HAP-1 (cell line): ENCODE data around the gene SLC2A3.
"Not testable (repeated sequence)": the region's sequence is repeated elsewhere in the genome, so short reads cannot be mapped to it uniquely, and the experiment has no call there.

Source experiments
- DNase-seq, 2 experiments: peaks; one replicate each; pipeline ENCODE4 v3.0.0-alpha.2; 2016 to 2020; ENCODE audit warnings: low spot score in 2 of 2
- H3K27me3 ChIP-seq: fragments of 250-450 bp; sonication (Bioruptor Pico); 2 replicates; pipeline ENCODE4 v1.5.1; 2020; ENCODE audit warnings: low read depth, mild to moderate bottlenecking, moderate library complexity
- H3K36me3 ChIP-seq: fragments of 250-450 bp; sonication (Bioruptor Pico); replicated peaks from 2 replicates; pipeline ENCODE4 v1.5.1; 2020; ENCODE audit warnings: mild to moderate bottlenecking
- H3K4me1 ChIP-seq: fragments of 250-450 bp; sonication (Bioruptor Pico); 2 replicates; pipeline ENCODE4 v1.5.1; 2020; ENCODE audit warnings: mild to moderate bottlenecking
- H3K4me3 ChIP-seq: fragments of 250-450 bp; sonication (Bioruptor Pico); 2 replicates; pipeline ENCODE4 v1.5.1; 2020; ENCODE audit warnings: mild to moderate bottlenecking, moderate library complexity
- H3K9me3 ChIP-seq: fragments of 250-450 bp; sonication (Bioruptor Pico); 2 replicates; pipeline ENCODE4 v1.5.1; 2020; ENCODE audit warnings: mild to moderate bottlenecking, moderate library complexity
- in situ Hi-C: fragments of 300-500 bp; cut with MboI; formaldehyde crosslinking; loops from 3 replicates; pipeline ENCODE4 v1.14.3; 2020; ENCODE audit warnings: low sequenced_read_pairs, inconsistent platforms, mixed read lengths

The SLC2A3 gene

GRCh38 chr12:7915661-7916403 is 20.2 kb downstream of the SLC2A3 start:
- no peaks in the 10 kb centered on the region for H3K4me1 ChIP-seq
- H3K4me3 ChIP-seq: no peak overlapping the region
- in situ Hi-C loops: no loop called here
- no peaks in the 10 kb centered on the region for H3K36me3 ChIP-seq
- H3K27me3 ChIP-seq: no peaks in the 10 kb centered on the region
- DNase-seq: no peak
- H3K9me3 ChIP-seq: no peaks in the 10 kb centered on the region

GRCh38 chr12:7910106-7910505 is 25.9 kb downstream of the SLC2A3 start:
- H3K4me1 ChIP-seq, H3K9me3 ChIP-seq, H3K36me3 ChIP-seq, H3K4me3 ChIP-seq, in situ Hi-C loops, DNase-seq: not testable (repeated sequence)
- H3K27me3 ChIP-seq: peaks cover 12% of the 10 kb centered on the region; the same call in 1 of the 2 replicates

GRCh38 chr12:7907009-7907408 is 29.0 kb downstream of the SLC2A3 start:
- Histone ChIP-seq H3K9me3 (no peaks in the 10 kb centered on the region), H3K27me3 (peaks cover 12% of the 10 kb centered on the region; the same call in 1 of the 2 replicates), H3K4me1 (no peaks in the 10 kb centered on the region), H3K36me3 (no peaks in the 10 kb centered on the region), H3K4me3 (no peak overlapping the region)
- in situ Hi-C loops: no loop called here
- peak; percentile 35 to 69 for DNase-seq

- DNase-seq, in situ Hi-C loops, H3K9me3 ChIP-seq, H3K4me3 ChIP-seq, H3K4me1 ChIP-seq, H3K36me3 ChIP-seq: not testable (repeated sequence)
- peaks cover 12% of the 10 kb centered on the region; the same call in 1 of the 2 replicates for H3K27me3 ChIP-seq
Observed at GRCh38 chr12:7906303-7906702, 29.7 kb downstream of the SLC2A3 start.

GRCh38 chr12:7905600-7906125 is 30.3 kb downstream of the SLC2A3 start:
- in situ Hi-C loops: not testable (repeated sequence)

GRCh38 chr12:7905071-7905470 is 30.9 kb downstream of the SLC2A3 start:
- in situ Hi-C loops: no loop called here
- H3K4me3 ChIP-seq: no peak overlapping the region
- DNase-seq: peak; percentile 47 to 63
- H3K4me1 ChIP-seq: no peaks in the 10 kb centered on the region
- H3K9me3 ChIP-seq: no peaks in the 10 kb centered on the region
- no peaks in the 10 kb centered on the region for H3K36me3 ChIP-seq
- H3K27me3 ChIP-seq: peaks cover 20% of the 10 kb centered on the region; the same call in 1 of the 2 replicates

More at GRCh38 chr12:7905600-7906125, 30.3 kb downstream of the SLC2A3 start:
- H3K36me3 ChIP-seq, H3K4me3 ChIP-seq, H3K4me1 ChIP-seq, H3K9me3 ChIP-seq, DNase-seq: not testable (repeated sequence)
- peaks cover 18% of the 10 kb centered on the region; the same call in 1 of the 2 replicates for H3K27me3 ChIP-seq

GRCh38 chr12:7902416-7902815 is 33.6 kb downstream of the SLC2A3 start:
- peaks cover 21% of the 10 kb centered on the region; the same call in 1 of the 2 replicates for H3K27me3 ChIP-seq
- H3K4me1 ChIP-seq, in situ Hi-C loops, H3K36me3 ChIP-seq, DNase-seq, H3K9me3 ChIP-seq, H3K4me3 ChIP-seq: not testable (repeated sequence)

GRCh38 chr12:7899755-7900154 is 36.2 kb downstream of the SLC2A3 start:
- in situ Hi-C loops: no loop called here
- H3K27me3 ChIP-seq: peaks cover 14% of the 10 kb centered on the region; the same call in 1 of the 2 replicates

GRCh38 chr12:7896726-7897125 is 39.3 kb downstream of the SLC2A3 start:
- H3K4me1 ChIP-seq, H3K9me3 ChIP-seq, DNase-seq, H3K4me3 ChIP-seq, H3K36me3 ChIP-seq, in situ Hi-C loops: not testable (repeated sequence)
- peaks cover 14% of the 10 kb centered on the region; the same call in 1 of the 2 replicates for H3K27me3 ChIP-seq

More at GRCh38 chr12:7899755-7900154, 36.2 kb downstream of the SLC2A3 start:
- no peak for DNase-seq
- no peak overlapping the region for H3K4me3 ChIP-seq
- H3K36me3 ChIP-seq: no peaks in the 10 kb centered on the region
- no peaks in the 10 kb centered on the region for H3K9me3 ChIP-seq
- H3K4me1 ChIP-seq: no peaks in the 10 kb centered on the region

GRCh38 chr12:7892186-7892980 is 43.6 kb downstream of the SLC2A3 start:
- H3K27me3 ChIP-seq: no peaks in the 10 kb centered on the region; the same call in 1 of the 2 replicates
- no peaks in the 10 kb centered on the region for H3K9me3 ChIP-seq
- H3K36me3 ChIP-seq: no peaks in the 10 kb centered on the region
- peaks cover 9% of the 10 kb centered on the region for H3K4me1 ChIP-seq
- no peak overlapping the region for H3K4me3 ChIP-seq
- DNase-seq: peak in 1 of 2 experiments; percentile 36
- in situ Hi-C loops: no loop called here

- in situ Hi-C loops: no loop called here
- Histone ChIP-seq H3K27me3 (no peaks in the 10 kb centered on the region; the same call in 1 of the 2 replicates), H3K9me3 (no peaks in the 10 kb centered on the region), H3K4me3 (no peak overlapping the region), H3K4me1 (no peaks in the 10 kb centered on the region), H3K36me3 (no peaks in the 10 kb centered on the region)
- no peak for DNase-seq
Observed at GRCh38 chr12:7884689-7885088, 51.3 kb downstream of the SLC2A3 start.

- DNase-seq, H3K4me1 ChIP-seq, H3K36me3 ChIP-seq, H3K4me3 ChIP-seq, in situ Hi-C loops, H3K27me3 ChIP-seq, H3K9me3 ChIP-seq: not testable (repeated sequence)
Observed at GRCh38 chr12:7881736-7882120, 54.3 kb downstream of the SLC2A3 start.

- H3K9me3 ChIP-seq, H3K36me3 ChIP-seq, H3K4me3 ChIP-seq, in situ Hi-C loops, DNase-seq, H3K4me1 ChIP-seq, H3K27me3 ChIP-seq: not testable (repeated sequence)
Observed at GRCh38 chr12:7880952-7881735, 54.8 kb downstream of the SLC2A3 start.
